Astrocyte of the cerebellum (primary cell): ENCODE measurements around the gene THAP12.

ENCODE experiments used
- DNase-seq: peaks from one replicate; pipeline ENCODE4 v3.0.0-alpha.2; 2011; ENCODE audit warnings: low read depth
- H3K4me3 ChIP-seq: 2 replicates; pipeline ENCODE4 v1.5.1; 2011; ENCODE audit warnings: mild to moderate bottlenecking, low read depth, low read length, moderate library complexity
- in situ Hi-C: cut with HindIII; loops from 2 replicates; pipeline ENCODE4 v1.10.0; 2017; ENCODE audit warnings: low sequenced_read_pairs
- TF ChIP-seq, protein P1 (sequence below): IDR thresholded peaks from 2 replicates; pipeline ENCODE4 v1.5.1; 2012; ENCODE audit warnings: low read length, low read depth, moderate library complexity, mild to moderate bottlenecking; ENCODE audit errors: missing control alignments

THAP12 gene

DNA sequence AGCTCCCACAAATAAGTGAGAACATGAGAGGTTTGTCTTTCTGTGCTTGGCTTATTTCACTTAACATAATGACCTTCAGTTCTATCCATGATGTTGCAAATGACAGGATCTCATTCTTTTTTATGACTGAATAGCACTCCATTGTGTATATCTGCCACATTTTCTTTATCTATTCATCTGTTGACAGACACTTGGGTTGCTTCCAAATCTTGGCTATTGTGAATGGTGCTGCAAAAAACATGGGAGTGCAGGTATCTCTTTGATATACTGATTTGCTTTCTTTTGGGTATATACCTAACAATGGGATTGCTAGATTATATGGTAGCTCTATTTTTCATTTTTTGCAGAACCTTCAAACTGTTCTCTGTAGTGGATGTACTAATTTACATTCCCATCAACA lies 13.5 kb upstream of the THAP12 start:
- in situ Hi-C loops: no loop called here
- no peak for DNase-seq
- TF ChIP-seq, protein P1, sequence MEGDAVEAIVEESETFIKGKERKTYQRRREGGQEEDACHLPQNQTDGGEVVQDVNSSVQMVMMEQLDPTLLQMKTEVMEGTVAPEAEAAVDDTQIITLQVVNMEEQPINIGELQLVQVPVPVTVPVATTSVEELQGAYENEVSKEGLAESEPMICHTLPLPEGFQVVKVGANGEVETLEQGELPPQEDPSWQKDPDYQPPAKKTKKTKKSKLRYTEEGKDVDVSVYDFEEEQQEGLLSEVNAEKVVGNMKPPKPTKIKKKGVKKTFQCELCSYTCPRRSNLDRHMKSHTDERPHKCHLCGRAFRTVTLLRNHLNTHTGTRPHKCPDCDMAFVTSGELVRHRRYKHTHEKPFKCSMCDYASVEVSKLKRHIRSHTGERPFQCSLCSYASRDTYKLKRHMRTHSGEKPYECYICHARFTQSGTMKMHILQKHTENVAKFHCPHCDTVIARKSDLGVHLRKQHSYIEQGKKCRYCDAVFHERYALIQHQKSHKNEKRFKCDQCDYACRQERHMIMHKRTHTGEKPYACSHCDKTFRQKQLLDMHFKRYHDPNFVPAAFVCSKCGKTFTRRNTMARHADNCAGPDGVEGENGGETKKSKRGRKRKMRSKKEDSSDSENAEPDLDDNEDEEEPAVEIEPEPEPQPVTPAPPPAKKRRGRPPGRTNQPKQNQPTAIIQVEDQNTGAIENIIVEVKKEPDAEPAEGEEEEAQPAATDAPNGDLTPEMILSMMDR: no peak
- H3K4me3 ChIP-seq: no peak overlapping the region

DNA sequence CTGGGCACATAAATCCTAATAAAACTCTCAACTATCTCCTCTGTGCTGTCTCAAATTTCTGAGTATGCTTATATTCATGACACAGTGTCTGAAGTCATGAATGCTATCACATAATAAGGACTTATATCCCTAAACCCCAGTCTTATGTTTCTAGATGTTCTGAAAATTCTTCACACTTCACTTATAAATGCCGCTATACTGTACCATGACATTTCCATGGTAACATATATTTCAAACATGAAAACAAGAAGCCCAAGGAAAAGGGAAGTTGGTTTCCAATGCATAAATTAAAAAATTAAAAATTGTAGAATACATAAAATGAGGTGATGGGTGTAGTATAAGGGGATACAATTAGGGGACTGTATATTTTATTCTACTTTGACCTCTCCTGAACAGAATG lies 11.9 kb upstream of the THAP12 start:
- no peak overlapping the region for H3K4me3 ChIP-seq
- no peak for DNase-seq
- in situ Hi-C loops: no loop called here
- TF ChIP-seq, protein P1: no peak

DNA sequence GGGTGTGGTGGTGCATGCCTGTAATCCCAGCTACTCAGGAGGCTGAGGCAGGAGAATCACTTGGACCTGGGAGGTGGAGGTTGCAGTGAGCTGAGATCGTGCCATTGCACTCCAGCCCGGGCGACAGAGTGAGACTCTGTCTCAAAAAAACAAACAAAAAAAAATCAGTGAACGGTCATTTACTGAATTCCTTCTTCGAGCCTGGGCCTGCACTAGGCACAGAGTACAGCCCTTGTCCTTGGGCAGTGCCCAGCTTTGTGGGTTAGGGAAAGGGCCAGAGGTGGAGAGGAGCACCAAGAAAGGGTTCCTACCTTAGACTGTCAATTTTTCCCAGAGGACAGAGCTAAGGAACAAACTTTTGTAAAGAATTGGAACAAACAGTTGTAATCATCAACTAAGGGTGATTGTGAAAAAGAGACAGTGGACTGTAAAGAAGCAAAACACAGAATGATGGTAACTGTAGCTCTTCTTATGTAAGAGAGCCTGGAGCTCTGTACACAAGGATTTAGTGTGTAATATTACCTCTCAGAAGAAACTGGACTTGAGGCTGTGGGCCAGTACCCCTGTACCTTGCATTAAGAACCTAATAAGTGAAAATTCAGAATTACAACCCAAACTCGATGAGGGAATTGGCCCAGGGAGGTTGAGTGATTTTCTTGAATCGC lies 11.0 kb upstream of the THAP12 start:
- no peak overlapping the region for H3K4me3 ChIP-seq
- in situ Hi-C loops: no loop called here
- no peak for DNase-seq
- TF ChIP-seq, protein P1: no peak

DNA sequence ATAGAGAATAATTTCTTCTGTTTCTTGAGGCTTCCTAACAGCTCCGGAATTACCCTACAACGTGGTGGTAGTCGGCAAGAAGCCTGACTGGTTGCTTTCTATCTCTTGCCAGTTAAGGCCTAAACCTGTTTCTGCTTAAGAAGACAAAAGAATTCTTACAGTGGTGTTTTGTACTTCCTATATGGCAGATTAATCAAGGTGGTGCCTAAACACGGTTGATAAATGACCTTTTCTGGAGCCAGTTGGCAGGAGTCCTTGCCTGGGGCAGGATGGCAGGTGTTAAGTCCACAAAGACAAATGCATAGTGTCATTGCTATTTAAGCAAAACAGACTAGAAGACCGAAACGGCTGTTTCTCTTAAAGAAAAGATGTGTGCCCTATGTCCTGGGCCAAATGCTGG lies 10.1 kb upstream of the THAP12 start:
- TF ChIP-seq, protein P1: no peak
- H3K4me3 ChIP-seq: no peak overlapping the region
- in situ Hi-C loops: no loop called here
- DNase-seq: no peak

DNA sequence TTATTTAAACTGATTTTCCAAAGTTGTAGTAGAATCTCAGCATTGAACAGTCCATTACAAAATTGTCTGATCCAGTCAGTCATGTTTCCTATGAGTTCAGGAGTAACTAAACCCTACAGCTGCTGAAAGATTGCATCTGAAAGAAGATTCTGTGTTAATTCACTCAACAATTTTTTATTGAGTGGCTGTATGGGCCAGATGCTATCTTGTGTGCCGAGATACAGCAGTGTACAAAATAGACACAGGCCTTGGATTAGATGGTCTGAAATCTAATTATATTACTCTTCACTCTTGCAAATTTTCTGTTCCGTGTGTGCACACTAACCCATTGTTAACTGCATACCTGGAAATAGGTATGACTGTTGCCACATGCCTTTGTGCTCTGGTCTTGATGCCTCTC lies 7.5 kb upstream of the THAP12 start:
- TF ChIP-seq, protein P1: no peak
- in situ Hi-C loops: no loop called here
- no peak for DNase-seq

DNA sequence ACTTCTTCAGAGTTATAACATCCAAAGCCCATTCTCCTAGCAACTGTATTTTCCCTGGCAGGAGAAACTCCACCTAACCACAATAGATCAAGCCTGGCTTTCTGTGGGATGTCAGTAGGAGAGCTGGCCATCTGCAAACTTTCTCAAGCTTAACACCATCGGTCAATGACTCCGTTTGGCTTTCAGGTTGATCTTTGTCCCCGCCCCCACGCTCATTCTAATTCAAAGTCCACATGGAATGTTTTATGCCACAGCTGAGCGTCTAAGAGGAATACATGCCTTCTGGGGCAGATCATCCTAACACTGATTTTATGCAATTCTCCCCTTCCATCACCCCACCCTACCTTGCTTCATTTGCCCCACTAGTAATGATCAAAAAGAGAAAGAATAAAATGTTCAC lies 5.0 kb upstream of the THAP12 start:
- in situ Hi-C loops: no loop called here
- DNase-seq: peak; percentile 55
- TF ChIP-seq, protein P1: no peak
- no peak overlapping the region for H3K4me3 ChIP-seq

More for the DNA sequence above, 7.5 kb upstream of the THAP12 start:
- H3K4me3 ChIP-seq: no peak overlapping the region
